Gastroesophageal sphincter (tissue), 3 donors: ENCODE measurements around the gene ZNF705A.

Source experiments
- CTCF ChIP-seq, 4 experiments: fragments of 200-600 bp in 2 of 4; fragments of 450-650 bp in 2 of 4; sonication (generic) in 1 of 4; IDR thresholded peaks; one replicate each; pipeline ENCODE4 v1.5.1; 2017 to 2019; ENCODE audit warnings: antibody characterized with exemption in 4 of 4, mild to moderate bottlenecking in 2 of 4, moderate library complexity in 2 of 4
- EP300 ChIP-seq: sonication (generic); formaldehyde crosslinking; IDR thresholded peaks from one replicate; pipeline ENCODE4 v1.6.1; 2017; ENCODE audit warnings: antibody characterized with exemption, mild to moderate bottlenecking
- POLR2A ChIP-seq, 2 donors: fragments of 450-650 bp; IDR thresholded peaks; one replicate each; pipeline ENCODE4 v1.6.1; 2017; ENCODE audit warnings: antibody characterized with exemption in 2 of 2, mild to moderate bottlenecking in 2 of 2, moderate library complexity in 1 of 2
- POLR2AphosphoS5 ChIP-seq: sonication (generic); formaldehyde crosslinking; IDR thresholded peaks from one replicate; pipeline ENCODE4 v1.6.1; 2017; ENCODE audit warnings: antibody characterized with exemption

- TF ChIP-seq CTCF (IDR thresholded peaks at IDR 0.05) (no peak), POLR2AphosphoS5 (no peak), EP300 (no peak), POLR2A (IDR thresholded peaks at IDR 0.05) (no peak)
Measured at GRCh38 chr12:8146442-8146771, 10.4 kb upstream of the ZNF705A start.
